Measurements from ENCODE around the gene TXNDC16.

DNA sequence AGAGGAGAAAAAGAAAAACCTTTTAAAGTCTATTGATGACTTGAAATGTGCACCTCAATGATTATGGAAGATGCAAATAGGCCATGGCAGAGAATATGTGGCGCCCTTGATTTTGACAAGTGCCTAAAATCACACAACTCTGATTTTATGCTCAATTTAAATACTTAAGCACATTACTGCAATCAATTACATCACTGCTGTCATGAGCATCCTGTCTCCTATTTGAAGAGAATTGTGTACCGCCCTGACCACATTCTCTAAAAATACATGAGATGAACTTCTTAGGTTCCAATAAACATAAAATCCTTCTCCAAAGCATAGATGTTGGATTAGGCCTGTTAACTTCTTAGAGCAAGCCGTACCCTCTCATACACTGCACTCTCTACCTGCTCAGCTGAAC lies 1.6 kb downstream of the TXNDC16 start:
- TF ChIP-seq SP1 (IDR thresholded peaks at IDR 0.05) (no peak), ZNF384 (IDR thresholded peaks at IDR 0.05) (no peak), TARDBP (IDR thresholded peaks at IDR 0.05) (no peak), FOXA1 (IDR thresholded peaks at IDR 0.05) (no peak), FOXK2 (IDR thresholded peaks at IDR 0.05) (no peak)
- TF ChIP-seq, protein P1, sequence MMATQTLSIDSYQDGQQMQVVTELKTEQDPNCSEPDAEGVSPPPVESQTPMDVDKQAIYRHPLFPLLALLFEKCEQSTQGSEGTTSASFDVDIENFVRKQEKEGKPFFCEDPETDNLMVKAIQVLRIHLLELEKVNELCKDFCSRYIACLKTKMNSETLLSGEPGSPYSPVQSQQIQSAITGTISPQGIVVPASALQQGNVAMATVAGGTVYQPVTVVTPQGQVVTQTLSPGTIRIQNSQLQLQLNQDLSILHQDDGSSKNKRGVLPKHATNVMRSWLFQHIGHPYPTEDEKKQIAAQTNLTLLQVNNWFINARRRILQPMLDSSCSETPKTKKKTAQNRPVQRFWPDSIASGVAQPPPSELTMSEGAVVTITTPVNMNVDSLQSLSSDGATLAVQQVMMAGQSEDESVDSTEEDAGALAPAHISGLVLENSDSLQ (IDR thresholded peaks at IDR 0.05), result no peak
